Breast epithelium (tissue), 4 donors: ENCODE results near the gene STARD3. TPM values are rescaled to one million over a fixed set of nuclear protein-coding genes. Genes with fewer than 3 reads are reported as not detected.
A peak's percentile ranks its signal among the peaks of the same experiment; 100 is the strongest.

Experiments
- DNase-seq, 2 donors: peaks; one replicate each; pipeline ENCODE4 v3.0.0-alpha.2; 2019; ENCODE audit warnings: low spot score in 2 of 2
- H3K27ac ChIP-seq, 2 donors: fragments of 200-600 bp; sonication (generic) in 1 of 2; one replicate each; pipeline ENCODE4 v1.5.1; 2016 to 2019; ENCODE audit warnings: mild to moderate bottlenecking in 1 of 2
- H3K27me3 ChIP-seq, 2 donors: fragments of 200-600 bp; sonication (generic) in 1 of 2; one replicate each; pipeline versions ENCODE4 v1.5.1 to v1.6.0; 2017 to 2019; ENCODE audit warnings: control low read depth in 1 of 2, mild to moderate bottlenecking in 1 of 2
- H3K36me3 ChIP-seq: fragments of 200-600 bp; one replicate; pipeline ENCODE4 v1.5.1; 2019
- H3K4me1 ChIP-seq, 2 donors: fragments of 200-600 bp; sonication (generic); one replicate each; pipeline ENCODE4 v1.5.1; 2016 to 2019; ENCODE audit warnings: control low read depth in 1 of 2
- H3K4me3 ChIP-seq, 3 donors: fragments of 200-600 bp; sonication (generic); 1 replicate in 2 of 3; 2 replicates in 1 of 3; pipeline ENCODE4 v1.5.1; 2016 to 2019; ENCODE audit warnings: mild to moderate bottlenecking in 3 of 3, moderate library complexity in 2 of 3
- H3K9me3 ChIP-seq, 2 donors: fragments of 200-600 bp; sonication (generic) in 1 of 2; one replicate each; pipeline ENCODE4 v1.5.1; 2016 to 2019; ENCODE audit warnings: control low read depth in 1 of 2
- CTCF ChIP-seq, 3 donors: fragments of 450-650 bp; IDR thresholded peaks; one replicate each; pipeline ENCODE4 v1.5.1; 2016 to 2017; ENCODE audit warnings: antibody characterized with exemption in 3 of 3, mild to moderate bottlenecking in 3 of 3, moderate library complexity in 3 of 3
- POLR2A ChIP-seq: fragments of 450-650 bp; IDR thresholded peaks from one replicate; pipeline ENCODE4 v1.6.1; 2016; ENCODE audit warnings: antibody characterized with exemption, mild to moderate bottlenecking, moderate library complexity
- POLR2AphosphoS5 ChIP-seq, 3 donors: sonication (generic); formaldehyde crosslinking; IDR thresholded peaks; one replicate each; pipeline ENCODE4 v1.6.1; 2017; ENCODE audit warnings: antibody characterized with exemption in 3 of 3
- intact Hi-C: fragments of 100-400 bp; cut with DNase I; formaldehyde crosslinking; loops from one replicate; pipeline ENCODE4 v1.15.1; 2023; ENCODE audit warnings: low total_unique reads
- total RNA-seq, 3 donors: library from RNA; depleted of rRNA; stranded (reverse); fragments of >200 nt; gene quantifications; one replicate each; pipeline ENCODE4 v1.1.0, GENCODE V29; 2016

The STARD3 gene
- total RNA-seq, 3 donors from 2014 or later = 37.0 to 43.9 (median 42.0) TPM

GRCh38 chr17:39622380-39623006, 14.5 kb upstream of the STARD3 start:
- TF ChIP-seq POLR2AphosphoS5 (IDR thresholded peaks at IDR 0.05) (no peak), POLR2A (no peak), CTCF (IDR thresholded peaks at IDR 0.05) (no peak)
- Histone ChIP-seq H3K9me3 (no peaks in the 10 kb centered on the region), H3K36me3 (no peaks in the 10 kb centered on the region), H3K27ac (no peak overlapping the region), H3K4me1 (peaks cover 6 to 24% of the 10 kb centered on the region in 2 donors), H3K27me3 (peaks cover 0 to 3% of the 10 kb centered on the region in 2 donors), H3K4me3 (no peak overlapping the region)
- intact Hi-C loops = loop anchor here (10.0 kb wide), 1 partner anchor 132 kb away; no protein-coding TSS in a partner anchor
- DNase-seq = no peak

GRCh38 chr17:39623356-39623950, 13.5 kb upstream of the STARD3 start:
- Histone ChIP-seq H3K27me3 (peaks cover 0 to 3% of the 10 kb centered on the region in 2 donors), H3K4me3 (no peak overlapping the region), H3K9me3 (no peaks in the 10 kb centered on the region), H3K27ac (no peak overlapping the region), H3K36me3 (no peaks in the 10 kb centered on the region), H3K4me1 (peaks cover 6 to 24% of the 10 kb centered on the region in 2 donors)
- peak; percentile 80 to 90 for DNase-seq
- intact Hi-C loops = loop anchor here (10.0 kb wide), 1 partner anchor 131 kb away; no protein-coding TSS in a partner anchor
- peak; percentile 86 to 95 (median 88) for TF ChIP-seq CTCF (IDR thresholded peaks at IDR 0.05)
- no peak for TF ChIP-seq POLR2A

GRCh38 chr17:39624313-39624712, 12.6 kb upstream of the STARD3 start:
- DNase-seq = no peak
- H3K9me3 ChIP-seq = no peaks in the 10 kb centered on the region
- H3K36me3 ChIP-seq = no peaks in the 10 kb centered on the region
- H3K27me3 ChIP-seq = peaks cover 0 to 3% of the 10 kb centered on the region in 2 donors
- H3K27ac ChIP-seq = no peak overlapping the region
- H3K4me3 ChIP-seq = no peak overlapping the region
- intact Hi-C loops = loop anchor here (10.0 kb wide), 1 partner anchor 130 kb away; no protein-coding TSS in a partner anchor
- TF ChIP-seq POLR2A (no peak), CTCF (IDR thresholded peaks at IDR 0.05) (no peak), POLR2AphosphoS5 (IDR thresholded peaks at IDR 0.05) (no peak)
- peaks cover 6 to 24% of the 10 kb centered on the region in 2 donors for H3K4me1 ChIP-seq

- Histone ChIP-seq H3K27me3 (peaks cover 0 to 3% of the 10 kb centered on the region in 2 donors), H3K4me1 (peaks cover 6 to 24% of the 10 kb centered on the region in 2 donors), H3K4me3 (no peak overlapping the region), H3K36me3 (no peaks in the 10 kb centered on the region), H3K9me3 (no peaks in the 10 kb centered on the region), H3K27ac (no peak overlapping the region)
- no peak for DNase-seq
- intact Hi-C loops = loop anchor here (10.0 kb wide), 1 partner anchor 130 kb away; no protein-coding TSS in a partner anchor
- no peak for TF ChIP-seq POLR2A
- no peak for TF ChIP-seq CTCF (IDR thresholded peaks at IDR 0.05)
- no peak for TF ChIP-seq POLR2AphosphoS5 (IDR thresholded peaks at IDR 0.05)
Observed at GRCh38 chr17:39625198-39625785, 11.7 kb upstream of the STARD3 start.
